AG04450 (cell line): Measurements from ENCODE around the gene CACHD1. TPM values are rescaled to one million over a fixed set of nuclear protein-coding genes. Genes with fewer than 3 reads are reported as not detected.

Experiments
- CTCF ChIA-PET: fragments of 300-600, 350-600 bp; formaldehyde crosslinking; extraction: SDS; loops from one replicate; lab custom pipeline; 2022; ENCODE audit warnings: antibody characterized with exemption, inconsistent platforms; lab: Charles Lee
- POLR2A ChIA-PET: fragments of 350-600 bp; formaldehyde crosslinking; extraction: SDS; loops from one replicate; lab custom pipeline; 2021; ENCODE audit warnings: antibody characterized with exemption, inconsistent platforms; lab: Yijun Ruan, JAX
- DNase-seq: peaks from one replicate; pipeline ENCODE4 v3.0.0-alpha.2; 2011; ENCODE audit warnings: low read depth, low spot score
- H3K27ac ChIP-seq: one replicate; pipeline ENCODE4 v1.5.1; 2012; ENCODE audit warnings: low read depth, low read length, control low read depth
- H3K27me3 ChIP-seq: one replicate; pipeline ENCODE4 v1.6.0; 2012; ENCODE audit warnings: low read length; ENCODE audit not compliant: control insufficient read depth, insufficient read depth
- H3K4me3 ChIP-seq: 2 replicates; pipeline ENCODE4 v1.5.1; 2011; ENCODE audit warnings: mild to moderate bottlenecking, low read depth, low read length, control low read depth
- H3K9me3 ChIP-seq: 2 replicates; pipeline ENCODE4 v1.5.1; 2012; ENCODE audit warnings: low read length; ENCODE audit not compliant: control insufficient read depth, insufficient read depth
- CTCF ChIP-seq: IDR thresholded peaks from 2 replicates; pipeline ENCODE4 v1.5.1; 2011; ENCODE audit warnings: low read depth, low read length, control low read depth, inconsistent platforms
- polyA plus RNA-seq: library from polyadenylated mRNA; depleted of rRNA; stranded (reverse); fragments of >200 nt; gene quantifications from 2 replicates; pipeline ENCODE4 v1.2.3, GENCODE V29; 2011

CACHD1 gene
- polyA plus RNA-seq, 1 experiment = 3.5 TPM

DNA sequence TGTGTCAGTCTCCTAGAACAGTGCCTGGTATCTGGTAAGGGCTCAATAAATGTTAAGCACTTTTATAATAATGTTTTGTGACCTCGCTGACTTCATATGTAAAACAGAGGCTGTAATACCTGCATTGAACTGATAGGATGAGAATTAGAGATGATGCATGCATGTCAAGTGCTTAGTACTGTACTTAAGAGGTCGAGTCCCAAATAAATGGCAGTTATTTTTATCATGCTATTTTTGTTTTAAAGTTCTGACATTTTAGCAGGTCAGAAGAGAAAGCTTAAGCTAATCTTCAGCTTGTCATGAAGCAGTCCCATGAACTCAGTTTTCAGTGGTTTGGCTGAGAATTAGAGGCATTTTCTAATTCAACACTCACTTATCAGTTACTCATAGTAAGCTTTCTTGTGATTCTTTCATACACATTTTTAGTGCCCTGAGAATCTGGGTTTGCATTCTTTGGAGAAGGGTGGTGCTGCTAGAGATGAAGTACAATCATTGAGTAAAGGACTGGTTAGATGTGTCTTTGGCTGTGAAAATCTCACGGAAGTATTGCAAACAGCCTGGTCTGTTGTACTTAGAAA is 199.3 kb downstream of the CACHD1 start:
- CTCF ChIA-PET = interaction anchor here (0.6 to 1.2 kb wide), 2 partner anchors 10 to 399 kb away, joined by 3 read pairs; no protein-coding TSS in a partner anchor

GRCh38 chr1:64675718-64676345 is 205.9 kb downstream of the CACHD1 start:
- no peaks in the 10 kb centered on the region for H3K9me3 ChIP-seq
- H3K27ac ChIP-seq = no peak overlapping the region
- H3K4me3 ChIP-seq = no peak overlapping the region
- CTCF ChIA-PET = interaction anchor here (0.5 to 5.2 kb wide), 57 partner anchors 8 to 599 kb away, joined by 3 to 91 read pairs (median 4); no protein-coding TSS in a partner anchor
- peak; percentile 73 for TF ChIP-seq CTCF
- POLR2A ChIA-PET = no interaction called here
- no peak for DNase-seq
- H3K27me3 ChIP-seq = no peaks in the 10 kb centered on the region

More for the DNA sequence above, 199.3 kb downstream of the CACHD1 start:
- Histone ChIP-seq H3K27ac (no peak overlapping the region), H3K9me3 (no peaks in the 10 kb centered on the region), H3K27me3 (no peaks in the 10 kb centered on the region), H3K4me3 (no peak overlapping the region)
- POLR2A ChIA-PET = interaction anchor here (0.6 kb wide), 1 partner anchor 98 kb away, joined by 3 read pairs; no protein-coding TSS in a partner anchor
- TF ChIP-seq CTCF = no peak
- DNase-seq = no peak

DNA sequence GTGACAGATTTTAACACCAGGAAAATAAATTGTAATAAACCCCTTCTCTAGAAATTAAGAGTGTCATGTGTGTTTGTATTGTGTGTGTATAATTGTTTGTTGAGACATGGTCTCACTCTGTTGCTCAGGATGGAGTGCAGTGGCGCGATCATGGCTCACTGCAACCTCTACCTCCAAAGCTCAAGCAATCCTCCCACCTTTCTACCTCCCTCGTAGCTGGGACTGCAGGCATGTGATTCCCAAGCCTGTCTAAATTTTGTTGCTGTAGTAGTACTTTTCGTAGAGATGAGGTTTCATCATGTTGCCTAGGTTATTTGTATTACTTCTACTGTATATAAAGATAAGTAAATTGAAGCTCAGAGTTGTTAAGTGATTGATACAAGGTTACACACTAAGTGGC is 206.5 kb downstream of the CACHD1 start:
- Histone ChIP-seq H3K27me3 (no peaks in the 10 kb centered on the region), H3K9me3 (no peaks in the 10 kb centered on the region), H3K4me3 (no peak overlapping the region), H3K27ac (no peak overlapping the region)
- ChIA-PET POLR2A (no interaction called here), CTCF (interaction anchor here (0.5 to 5.2 kb wide), 35 partner anchors 8 to 1805 kb away, joined by 3 to 91 read pairs (median 6); no protein-coding TSS in a partner anchor)
- DNase-seq = no peak
- no peak for TF ChIP-seq CTCF

GRCh38 chr1:64677532-64677931 is 207.6 kb downstream of the CACHD1 start:
- Histone ChIP-seq H3K27me3 (no peaks in the 10 kb centered on the region), H3K27ac (no peak overlapping the region), H3K4me3 (no peak overlapping the region), H3K9me3 (no peaks in the 10 kb centered on the region)
- no peak for TF ChIP-seq CTCF
- no peak for DNase-seq
- ChIA-PET POLR2A (no interaction called here), CTCF (interaction anchor here (2.5 to 5.2 kb wide), 5 partner anchors 8 to 408 kb away, joined by 19 to 91 read pairs (median 37); no protein-coding TSS in a partner anchor)

GRCh38 chr1:64678366-64678765 is 208.4 kb downstream of the CACHD1 start:
- Histone ChIP-seq H3K27me3 (no peaks in the 10 kb centered on the region), H3K4me3 (no peak overlapping the region), H3K27ac (no peak overlapping the region), H3K9me3 (no peaks in the 10 kb centered on the region)
- ChIA-PET CTCF (interaction anchor here (1.6 to 5.2 kb wide), 3 partner anchors 9 to 409 kb away, joined by 3 to 45 read pairs (median 37); no protein-coding TSS in a partner anchor), POLR2A (no interaction called here)
- no peak for TF ChIP-seq CTCF
- DNase-seq = no peak
